ENCODE data around the gene SLIT3. TPM values are rescaled to one million over a fixed set of nuclear protein-coding genes. Genes with fewer than 3 reads are reported as not detected.

SLIT3 gene
- total RNA-seq, 1 donor from 2014 or later = 52.8 TPM

DNA sequence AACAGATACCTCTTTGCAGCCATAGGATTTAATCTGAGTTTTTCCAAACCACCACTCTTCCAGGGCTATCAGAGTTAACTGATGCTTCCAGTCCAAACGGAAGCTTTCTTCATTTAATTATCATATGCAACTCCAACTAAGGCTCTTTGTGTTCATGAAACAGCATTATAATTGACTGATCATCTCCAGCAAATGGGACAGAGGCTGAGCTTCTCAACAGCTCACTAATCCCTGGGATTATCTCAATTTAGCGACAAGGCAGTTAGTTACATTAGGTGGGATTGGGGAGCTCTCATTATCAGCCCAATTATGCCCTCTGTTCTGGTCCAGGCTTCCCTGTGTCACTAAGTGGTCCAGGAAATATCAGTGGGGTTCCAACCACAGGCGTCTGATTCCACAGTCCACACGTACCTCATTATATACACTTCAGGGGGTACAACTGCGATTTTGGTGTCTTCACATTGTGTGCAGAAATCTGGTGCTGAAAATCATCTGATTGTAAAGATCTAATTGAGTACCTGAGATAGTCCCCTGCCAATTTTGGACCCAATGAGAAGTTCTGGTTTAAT, 408.2 kb downstream of the SLIT3 start:
- Histone ChIP-seq H3K27ac (no peak overlapping the region), H3K27me3 (no peaks in the 10 kb centered on the region), H3K9me3 (no peaks in the 10 kb centered on the region), H3K4me1 (no peaks in the 10 kb centered on the region), H3K36me3 (no peaks in the 10 kb centered on the region), H3K4me3 (no peak overlapping the region)
- TF ChIP-seq POLR2AphosphoS5 (IDR thresholded peaks at IDR 0.05; ENCODE audit: insufficient read depth in 1 of 2, low read depth in 1 of 2) = no peak
- no peak for TF ChIP-seq CTCF (IDR thresholded peaks at IDR 0.05)
- TF ChIP-seq POLR2A (IDR thresholded peaks at IDR 0.05) = no peak
- DNase-seq (ENCODE audit: extremely low spot score in 2 of 2) = no peak
- intact Hi-C loops (cut with DNase I) = no loop called here

DNA sequence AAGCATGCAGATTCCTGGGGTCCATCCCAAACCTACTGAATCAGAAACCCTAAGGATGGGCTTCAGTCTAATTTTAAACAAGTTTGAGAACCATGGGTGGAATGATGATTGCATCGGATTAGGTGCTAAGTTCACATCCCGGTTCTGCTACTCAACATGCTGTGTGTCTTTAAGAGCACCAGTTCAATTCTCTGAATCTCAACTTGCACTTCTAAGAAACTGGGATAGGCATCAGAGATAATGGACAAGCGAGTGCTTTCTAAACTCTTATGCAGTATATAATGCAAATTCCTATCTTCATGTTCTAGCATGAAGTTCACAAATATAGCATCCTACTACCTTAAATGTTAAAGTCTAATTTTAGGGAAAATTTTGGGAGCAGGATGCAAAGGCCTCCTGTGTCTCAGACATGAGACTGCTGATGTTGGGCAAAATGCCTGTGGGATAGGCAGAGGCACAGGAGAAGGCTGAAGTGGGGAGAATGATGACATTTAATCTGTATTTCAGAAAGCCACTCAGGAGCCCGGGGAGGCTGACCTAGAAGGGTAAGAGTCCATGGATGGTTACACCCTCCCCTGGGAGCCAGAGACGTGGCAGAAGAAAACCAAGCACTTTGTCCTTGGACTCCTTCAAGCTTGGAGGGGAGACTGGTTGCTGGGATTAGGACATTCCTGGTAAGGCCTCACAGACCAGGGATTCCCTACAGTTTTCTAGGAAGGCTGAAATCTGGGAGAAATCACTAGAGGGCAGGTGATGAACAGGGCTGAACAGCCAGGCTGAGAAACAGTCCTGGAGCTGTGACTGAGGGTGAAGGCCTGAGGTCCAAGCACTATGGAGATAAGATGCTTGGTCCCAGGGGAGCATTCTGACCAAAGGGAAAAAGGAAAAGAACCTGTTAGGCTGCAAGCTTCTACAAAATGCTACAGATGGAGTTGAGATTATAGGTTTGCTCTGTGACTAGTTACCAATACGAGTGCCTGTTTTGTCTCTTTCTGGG, 409.8 kb downstream of the SLIT3 start:
- intact Hi-C loops (cut with DNase I) = no loop called here
- no peak overlapping the region for H3K27ac ChIP-seq
- no peaks in the 10 kb centered on the region for H3K27me3 ChIP-seq
- TF ChIP-seq POLR2AphosphoS5 (IDR thresholded peaks at IDR 0.05; ENCODE audit: insufficient read depth in 1 of 2, low read depth in 1 of 2) = no peak
- no peak for TF ChIP-seq POLR2A (IDR thresholded peaks at IDR 0.05)
- TF ChIP-seq CTCF (IDR thresholded peaks at IDR 0.05) = no peak
- H3K4me1 ChIP-seq = no peaks in the 10 kb centered on the region
- H3K36me3 ChIP-seq = no peaks in the 10 kb centered on the region
- no peak for DNase-seq (ENCODE audit: extremely low spot score in 2 of 2)
- H3K9me3 ChIP-seq = no peaks in the 10 kb centered on the region
- H3K4me3 ChIP-seq = no peak overlapping the region

GRCh38 chr5:168889039-168889438, 411.9 kb downstream of the SLIT3 start:
- Histone ChIP-seq H3K4me1 (no peaks in the 10 kb centered on the region), H3K9me3 (no peaks in the 10 kb centered on the region), H3K4me3 (no peak overlapping the region), H3K27ac (no peak overlapping the region), H3K27me3 (no peaks in the 10 kb centered on the region), H3K36me3 (no peaks in the 10 kb centered on the region)
- DNase-seq (ENCODE audit: extremely low spot score in 2 of 2) = no peak
- TF ChIP-seq POLR2AphosphoS5 (IDR thresholded peaks at IDR 0.05; ENCODE audit: insufficient read depth in 1 of 2, low read depth in 1 of 2) (no peak), CTCF (IDR thresholded peaks at IDR 0.05) (no peak), POLR2A (IDR thresholded peaks at IDR 0.05) (no peak)
- intact Hi-C loops (cut with DNase I) = no loop called here

DNA sequence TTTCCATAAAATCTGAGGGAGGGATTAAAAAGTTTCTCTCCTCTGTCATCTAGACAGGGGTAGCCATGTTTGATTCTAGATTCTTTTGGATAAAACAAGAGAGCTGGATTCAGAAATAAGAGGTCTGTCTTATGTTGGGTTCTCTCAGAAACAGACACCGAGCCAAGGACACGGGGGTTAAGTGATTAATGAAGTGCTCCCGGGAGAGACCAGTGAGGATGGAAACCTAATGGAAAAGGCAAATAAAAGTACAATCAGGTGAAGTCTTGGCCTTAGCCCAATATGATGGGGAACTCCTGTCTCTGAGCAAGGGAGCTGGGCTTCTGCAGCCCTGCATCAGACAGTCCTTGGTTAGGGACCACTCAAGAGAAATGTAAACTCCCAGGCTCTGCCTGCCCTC, 413.0 kb downstream of the SLIT3 start:
- no peaks in the 10 kb centered on the region for H3K27me3 ChIP-seq
- H3K9me3 ChIP-seq = no peaks in the 10 kb centered on the region
- no peaks in the 10 kb centered on the region for H3K4me1 ChIP-seq
- intact Hi-C loops (cut with DNase I) = no loop called here
- no peaks in the 10 kb centered on the region for H3K36me3 ChIP-seq
- no peak for DNase-seq (ENCODE audit: extremely low spot score in 2 of 2)
- no peak overlapping the region for H3K27ac ChIP-seq
- no peak overlapping the region for H3K4me3 ChIP-seq
- no peak for TF ChIP-seq POLR2A (IDR thresholded peaks at IDR 0.05)
- TF ChIP-seq CTCF (IDR thresholded peaks at IDR 0.05) = no peak

DNA sequence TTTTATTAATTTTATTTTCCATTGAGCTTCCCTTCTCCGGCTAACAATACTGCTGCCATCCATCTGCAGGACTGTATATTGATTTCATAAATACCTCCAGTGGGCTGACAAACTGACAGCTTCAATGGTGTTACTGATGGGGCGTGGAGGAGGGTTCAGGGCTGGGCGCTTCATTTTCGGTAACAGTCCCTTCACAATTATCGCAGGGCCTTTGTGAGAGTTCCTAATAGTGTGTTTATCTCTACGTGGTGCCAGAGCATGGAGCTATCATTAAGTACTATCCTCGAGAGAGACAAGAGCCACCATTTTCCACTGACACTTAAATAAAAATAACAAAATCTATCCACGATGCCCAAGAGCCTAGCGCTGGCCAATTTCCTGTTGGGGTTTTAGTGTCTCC, 414.8 kb downstream of the SLIT3 start:
- Histone ChIP-seq H3K4me1 (no peaks in the 10 kb centered on the region), H3K9me3 (no peaks in the 10 kb centered on the region), H3K27ac (no peak overlapping the region), H3K36me3 (no peaks in the 10 kb centered on the region), H3K4me3 (no peak overlapping the region), H3K27me3 (no peaks in the 10 kb centered on the region)
- DNase-seq (ENCODE audit: extremely low spot score in 2 of 2) = no peak
- intact Hi-C loops (cut with DNase I) = no loop called here
- TF ChIP-seq POLR2A (IDR thresholded peaks at IDR 0.05) (no peak), CTCF (IDR thresholded peaks at IDR 0.05) (no peak), POLR2AphosphoS5 (IDR thresholded peaks at IDR 0.05; ENCODE audit: insufficient read depth in 1 of 2, low read depth in 1 of 2) (no peak)
